T-helper 1 cell treated with Interleukin-12 subunit alpha and Interleukin-12 subunit beta and Interleukin-4 antibody, amounts not matched to agents 30 ng/mL and 1 ng/mL, for 36 hours (primary cell): ENCODE data around the gene ITGB1BP1. TPM values are rescaled to one million over a fixed set of nuclear protein-coding genes. Genes with fewer than 3 reads are reported as not detected.
"Not testable (repeated sequence)": the region's sequence is repeated elsewhere in the genome, so short reads cannot be mapped to it uniquely, and the experiment has no call there.

Experiments
- intact Hi-C: fragments of 100-400 bp; cut with micrococcal nuclease; formaldehyde crosslinking; loops from one replicate; pipeline ENCODE4 v1.15.1; 2024
- total RNA-seq: library from RNA; stranded (reverse); gene quantifications from 2 replicates; pipeline ENCODE4 v1.2.3, GENCODE V29; 2022

Gene ITGB1BP1
- total RNA-seq, 1 donor from 2014 or later: 108 TPM

GRCh38 chr2:9401646-9402371 lies 21.5 kb downstream of the ITGB1BP1 start:
- intact Hi-C loops: no loop called here

GRCh38 chr2:9401059-9401547 lies 22.2 kb downstream of the ITGB1BP1 start:
- intact Hi-C loops: no loop called here

- intact Hi-C loops: no loop called here
Measured at GRCh38 chr2:9400268-9401058, 22.9 kb downstream of the ITGB1BP1 start.

- intact Hi-C loops: no loop called here
Measured at GRCh38 chr2:9398881-9399780, 24.2 kb downstream of the ITGB1BP1 start.

- intact Hi-C loops: not testable (repeated sequence)
Measured at GRCh38 chr2:9398251-9398650, 25.1 kb downstream of the ITGB1BP1 start.

GRCh38 chr2:9397201-9397600 lies 26.1 kb downstream of the ITGB1BP1 start:
- intact Hi-C loops: no loop called here

- intact Hi-C loops: no loop called here
Measured at GRCh38 chr2:9394816-9395215, 28.5 kb downstream of the ITGB1BP1 start.

- intact Hi-C loops: no loop called here
Measured at GRCh38 chr2:9392898-9393765, 30.2 kb downstream of the ITGB1BP1 start.

- intact Hi-C loops: no loop called here
Measured at GRCh38 chr2:9391961-9392720, 31.2 kb downstream of the ITGB1BP1 start.

GRCh38 chr2:9390991-9391390 lies 32.3 kb downstream of the ITGB1BP1 start:
- intact Hi-C loops: no loop called here

- intact Hi-C loops: no loop called here
Measured at GRCh38 chr2:9390151-9390850, 33.0 kb downstream of the ITGB1BP1 start.

GRCh38 chr2:9388950-9389911 lies 34.1 kb downstream of the ITGB1BP1 start:
- intact Hi-C loops: no loop called here

GRCh38 chr2:9388199-9388681 lies 35.1 kb downstream of the ITGB1BP1 start:
- intact Hi-C loops: no loop called here

- intact Hi-C loops: no loop called here
Measured at GRCh38 chr2:9385841-9386240, 37.5 kb downstream of the ITGB1BP1 start.

- intact Hi-C loops: no loop called here
Measured at GRCh38 chr2:9384521-9384920, 38.8 kb downstream of the ITGB1BP1 start.

GRCh38 chr2:9382604-9383235 lies 40.6 kb downstream of the ITGB1BP1 start:
- intact Hi-C loops: no loop called here
